GM18907 (cell line): ENCODE measurements around the gene GNA12.

Source experiments
- ATAC-seq: cut with Tn5 transposase; IDR thresholded peaks from one replicate; pipeline ENCODE4 v1.9.1; 2021; ENCODE audit warnings: mild to moderate bottlenecking, moderate library complexity; ENCODE audit not compliant: unreplicated experiment

GNA12 gene

GRCh38 chr7:2805213-2805944 is 38.7 kb downstream of the GNA12 start:
- no peak for ATAC-seq

GRCh38 chr7:2804227-2804763 is 39.8 kb downstream of the GNA12 start:
- ATAC-seq = no peak

- no peak for ATAC-seq
Observed at GRCh38 chr7:2803755-2804154, 40.4 kb downstream of the GNA12 start.

- no peak for ATAC-seq
Observed at GRCh38 chr7:2803342-2803692, 40.8 kb downstream of the GNA12 start.

- ATAC-seq = no peak
Observed at GRCh38 chr7:2802504-2803341, 41.4 kb downstream of the GNA12 start.

- no peak for ATAC-seq
Observed at GRCh38 chr7:2802101-2802500, 42.0 kb downstream of the GNA12 start.

GRCh38 chr7:2800931-2801688 is 43.0 kb downstream of the GNA12 start:
- ATAC-seq = no peak

GRCh38 chr7:2800220-2800930 is 43.7 kb downstream of the GNA12 start:
- ATAC-seq = no peak

- ATAC-seq = no peak
Observed at GRCh38 chr7:2799253-2799652, 44.9 kb downstream of the GNA12 start.

GRCh38 chr7:2798669-2799068 is 45.4 kb downstream of the GNA12 start:
- no peak for ATAC-seq

- no peak for ATAC-seq
Observed at GRCh38 chr7:2796358-2797352, 47.5 kb downstream of the GNA12 start.

GRCh38 chr7:2795906-2796305 is 48.2 kb downstream of the GNA12 start:
- ATAC-seq = no peak

- no peak for ATAC-seq
Observed at GRCh38 chr7:2794836-2795636, 49.1 kb downstream of the GNA12 start.

GRCh38 chr7:2792856-2793487 is 51.1 kb downstream of the GNA12 start:
- no peak for ATAC-seq

GRCh38 chr7:2792235-2792634 is 51.9 kb downstream of the GNA12 start:
- ATAC-seq = no peak

GRCh38 chr7:2791390-2791789 is 52.7 kb downstream of the GNA12 start:
- ATAC-seq = no peak

- no peak for ATAC-seq
Observed at GRCh38 chr7:2787251-2787951, 56.7 kb downstream of the GNA12 start.
